Measurements from ENCODE around the gene INSC. TPM values are rescaled to one million over a fixed set of nuclear protein-coding genes. Genes with fewer than 3 reads are reported as not detected.
A peak's percentile ranks its signal among the peaks of the same experiment; 100 is the strongest.

The INSC gene
- total RNA-seq, 1 experiment from 2014 or later, result 1.0 TPM

DNA sequence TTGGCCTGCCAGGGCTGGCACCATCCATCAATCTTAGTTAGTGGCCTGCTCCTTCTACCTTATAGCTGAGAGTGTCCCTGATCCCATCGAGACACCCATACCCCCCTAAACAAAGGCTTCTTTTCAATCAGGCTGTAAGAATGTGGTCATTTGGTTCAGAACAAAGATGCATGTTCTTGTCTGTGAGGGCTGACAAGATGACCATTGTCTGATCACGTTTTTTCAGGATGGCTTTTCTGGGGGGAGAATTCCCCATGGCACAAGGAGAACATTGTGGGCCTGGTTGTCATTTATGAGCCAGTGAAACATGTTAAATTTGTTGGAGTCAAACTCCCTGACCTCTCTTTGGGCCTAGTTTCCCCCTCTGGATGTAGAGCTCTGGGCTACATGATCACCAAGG, 160.4 kb downstream of the INSC start:
- no TSS peak for BruUV-seq (replicated peaks)

DNA sequence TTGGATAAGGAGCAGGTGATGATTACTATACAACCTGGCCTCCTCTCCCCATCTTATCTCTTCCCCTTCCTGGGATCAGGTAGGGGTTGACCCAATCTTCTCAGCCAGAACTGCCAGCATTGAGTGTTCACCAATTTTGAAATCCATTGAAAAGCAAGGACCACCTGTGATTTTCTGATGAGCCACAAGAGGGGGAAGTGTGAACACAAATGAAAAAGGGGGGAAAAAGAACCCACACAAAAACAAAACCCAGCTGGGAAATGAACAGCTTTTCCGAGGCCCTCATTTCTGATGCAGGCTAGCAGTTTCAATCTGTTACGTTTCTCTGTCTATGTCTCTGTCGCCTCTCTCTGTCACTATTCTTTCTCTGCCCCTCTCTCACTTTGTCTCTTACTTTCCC, 161.9 kb downstream of the INSC start:
- peak; percentile 76 for DNase-seq (ENCODE audit: low spot score)
- no TSS peak for BruUV-seq (replicated peaks)
- Histone ChIP-seq H3K4me1 (ENCODE audit: insufficient read depth, low read length, poor library complexity, severe bottlenecking) (peaks cover 20% of the 10 kb centered on the region), H3K27me3 (replicated peaks; ENCODE audit: insufficient read depth, low read depth, low read length, poor library complexity) (no peaks in the 10 kb centered on the region), H3K36me3 (ENCODE audit: insufficient read depth, low read length, poor library complexity, severe bottlenecking) (no peaks in the 10 kb centered on the region), H3K9me3 (ENCODE audit: low read depth, low read length, poor library complexity, severe bottlenecking) (no peaks in the 10 kb centered on the region), H3K27ac (ENCODE audit: low read depth, low read length, poor library complexity, severe bottlenecking) (peak overlapping the region; percentile 7), H3K4me3 (ENCODE audit: low read depth, low read length, poor library complexity, severe bottlenecking) (no peak overlapping the region)
- TF ChIP-seq, protein P1, sequence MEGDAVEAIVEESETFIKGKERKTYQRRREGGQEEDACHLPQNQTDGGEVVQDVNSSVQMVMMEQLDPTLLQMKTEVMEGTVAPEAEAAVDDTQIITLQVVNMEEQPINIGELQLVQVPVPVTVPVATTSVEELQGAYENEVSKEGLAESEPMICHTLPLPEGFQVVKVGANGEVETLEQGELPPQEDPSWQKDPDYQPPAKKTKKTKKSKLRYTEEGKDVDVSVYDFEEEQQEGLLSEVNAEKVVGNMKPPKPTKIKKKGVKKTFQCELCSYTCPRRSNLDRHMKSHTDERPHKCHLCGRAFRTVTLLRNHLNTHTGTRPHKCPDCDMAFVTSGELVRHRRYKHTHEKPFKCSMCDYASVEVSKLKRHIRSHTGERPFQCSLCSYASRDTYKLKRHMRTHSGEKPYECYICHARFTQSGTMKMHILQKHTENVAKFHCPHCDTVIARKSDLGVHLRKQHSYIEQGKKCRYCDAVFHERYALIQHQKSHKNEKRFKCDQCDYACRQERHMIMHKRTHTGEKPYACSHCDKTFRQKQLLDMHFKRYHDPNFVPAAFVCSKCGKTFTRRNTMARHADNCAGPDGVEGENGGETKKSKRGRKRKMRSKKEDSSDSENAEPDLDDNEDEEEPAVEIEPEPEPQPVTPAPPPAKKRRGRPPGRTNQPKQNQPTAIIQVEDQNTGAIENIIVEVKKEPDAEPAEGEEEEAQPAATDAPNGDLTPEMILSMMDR (conservative IDR thresholded peaks at IDR 0.05; ENCODE audit: low read depth, low read length), result peak; percentile 63
- TF ChIP-seq EZH2 (IDR thresholded peaks at IDR 0.05; ENCODE audit: borderline replicate concordance, low read depth, low read length, poor library complexity, severe bottlenecking), result no peak
- ChIA-PET POLR2A (ENCODE audit: low non-redundant PET) (no interaction called here), CTCF (interaction anchor here (1.0 to 1.3 kb wide), 2 partner anchors 31 to 373 kb away, joined by 3 read pairs; no protein-coding TSS in a partner anchor)
- intact Hi-C loops (cut with micrococcal nuclease; ENCODE audit: unreplicated experiment), result loop anchor here (5.0 to 10.0 kb wide), 2 partner anchors 548 to 1336 kb away; no protein-coding TSS in a partner anchor

More for the DNA sequence above, 160.4 kb downstream of the INSC start:
- no peak for DNase-seq (ENCODE audit: low spot score)
- H3K27ac ChIP-seq (ENCODE audit: low read depth, low read length, poor library complexity, severe bottlenecking), result no peak overlapping the region
- no peak overlapping the region for H3K4me3 ChIP-seq (ENCODE audit: low read depth, low read length, poor library complexity, severe bottlenecking)
- peaks cover 20% of the 10 kb centered on the region for H3K4me1 ChIP-seq (ENCODE audit: insufficient read depth, low read length, poor library complexity, severe bottlenecking)
- TF ChIP-seq, protein P1 (conservative IDR thresholded peaks at IDR 0.05; ENCODE audit: low read depth, low read length), result no peak
- TF ChIP-seq EZH2 (IDR thresholded peaks at IDR 0.05; ENCODE audit: borderline replicate concordance, low read depth, low read length, poor library complexity, severe bottlenecking), result no peak
- intact Hi-C loops (cut with micrococcal nuclease; ENCODE audit: unreplicated experiment), result loop anchor here (5.0 to 10.0 kb wide), 2 partner anchors 550 to 1337 kb away; no protein-coding TSS in a partner anchor
- ChIA-PET CTCF (interaction anchor here (0.6 kb wide), 1 partner anchor 1934 kb away, joined by 4 read pairs; no protein-coding TSS in a partner anchor), POLR2A (ENCODE audit: low non-redundant PET) (no interaction called here)
- no peaks in the 10 kb centered on the region for H3K36me3 ChIP-seq (ENCODE audit: insufficient read depth, low read length, poor library complexity, severe bottlenecking)
- no peaks in the 10 kb centered on the region for H3K9me3 ChIP-seq (ENCODE audit: low read depth, low read length, poor library complexity, severe bottlenecking)
- no peaks in the 10 kb centered on the region for H3K27me3 ChIP-seq (replicated peaks; ENCODE audit: insufficient read depth, low read depth, low read length, poor library complexity)

DNA sequence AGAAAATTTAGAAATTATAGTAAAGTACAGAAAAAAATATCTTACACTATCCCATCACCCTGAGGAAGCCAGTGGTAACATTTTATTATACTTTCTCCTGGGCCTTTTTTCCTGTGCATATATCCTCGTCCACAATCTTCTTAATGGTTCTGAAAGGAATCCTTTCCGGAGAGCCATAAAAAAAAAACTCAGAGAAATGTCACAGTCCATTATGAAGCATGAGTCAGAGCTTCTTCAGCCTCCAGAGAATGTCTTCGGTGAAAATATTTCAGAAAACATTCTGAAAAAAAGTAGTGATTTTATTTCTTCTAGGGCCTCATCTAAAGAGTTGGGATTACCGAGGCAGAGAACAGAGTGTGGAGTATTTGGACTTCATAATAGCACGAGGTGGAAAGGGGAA, 163.4 kb downstream of the INSC start:
- CTCF ChIA-PET, result no interaction called here
- TF ChIP-seq EZH2 (IDR thresholded peaks at IDR 0.05; ENCODE audit: borderline replicate concordance, low read depth, low read length, poor library complexity, severe bottlenecking), result no peak
- TF ChIP-seq, protein P1 (conservative IDR thresholded peaks at IDR 0.05; ENCODE audit: low read depth, low read length), result no peak
- no TSS peak for BruUV-seq (replicated peaks)

More for the DNA sequence above, 163.4 kb downstream of the INSC start:
- Histone ChIP-seq H3K4me3 (ENCODE audit: low read depth, low read length, poor library complexity, severe bottlenecking) (no peak overlapping the region), H3K9me3 (ENCODE audit: low read depth, low read length, poor library complexity, severe bottlenecking) (no peaks in the 10 kb centered on the region), H3K27ac (ENCODE audit: low read depth, low read length, poor library complexity, severe bottlenecking) (peak overlapping the region; percentile 59), H3K4me1 (ENCODE audit: insufficient read depth, low read length, poor library complexity, severe bottlenecking) (peaks cover 20% of the 10 kb centered on the region), H3K27me3 (replicated peaks; ENCODE audit: insufficient read depth, low read depth, low read length, poor library complexity) (no peaks in the 10 kb centered on the region), H3K36me3 (ENCODE audit: insufficient read depth, low read length, poor library complexity, severe bottlenecking) (no peaks in the 10 kb centered on the region)
- intact Hi-C loops (cut with micrococcal nuclease; ENCODE audit: unreplicated experiment), result loop anchor here (5.0 to 10.0 kb wide), 2 partner anchors 547 to 1334 kb away; no protein-coding TSS in a partner anchor
- peak; percentile 73 for DNase-seq (ENCODE audit: low spot score)
- POLR2A ChIA-PET (ENCODE audit: low non-redundant PET), result no interaction called here

Data from A673 (cell line).